ENCODE results near the gene GTPBP6.

- TF ChIP-seq, protein P1, sequence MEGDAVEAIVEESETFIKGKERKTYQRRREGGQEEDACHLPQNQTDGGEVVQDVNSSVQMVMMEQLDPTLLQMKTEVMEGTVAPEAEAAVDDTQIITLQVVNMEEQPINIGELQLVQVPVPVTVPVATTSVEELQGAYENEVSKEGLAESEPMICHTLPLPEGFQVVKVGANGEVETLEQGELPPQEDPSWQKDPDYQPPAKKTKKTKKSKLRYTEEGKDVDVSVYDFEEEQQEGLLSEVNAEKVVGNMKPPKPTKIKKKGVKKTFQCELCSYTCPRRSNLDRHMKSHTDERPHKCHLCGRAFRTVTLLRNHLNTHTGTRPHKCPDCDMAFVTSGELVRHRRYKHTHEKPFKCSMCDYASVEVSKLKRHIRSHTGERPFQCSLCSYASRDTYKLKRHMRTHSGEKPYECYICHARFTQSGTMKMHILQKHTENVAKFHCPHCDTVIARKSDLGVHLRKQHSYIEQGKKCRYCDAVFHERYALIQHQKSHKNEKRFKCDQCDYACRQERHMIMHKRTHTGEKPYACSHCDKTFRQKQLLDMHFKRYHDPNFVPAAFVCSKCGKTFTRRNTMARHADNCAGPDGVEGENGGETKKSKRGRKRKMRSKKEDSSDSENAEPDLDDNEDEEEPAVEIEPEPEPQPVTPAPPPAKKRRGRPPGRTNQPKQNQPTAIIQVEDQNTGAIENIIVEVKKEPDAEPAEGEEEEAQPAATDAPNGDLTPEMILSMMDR (IDR thresholded peaks at IDR 0.05), result no peak
- TF ChIP-seq POLR2A (IDR thresholded peaks at IDR 0.05), result no peak
- TF ChIP-seq EP300 (IDR thresholded peaks at IDR 0.05), result no peak
Measured at GRCh38 chrX:334331-334891, 15.8 kb upstream of the GTPBP6 start.

Measured in gastroesophageal sphincter (tissue), 3 donors.